Mesenchymal stem cell (in vitro differentiated cells and primary cell): ENCODE data around the gene MARK3. TPM values are rescaled to one million over a fixed set of nuclear protein-coding genes. Genes with fewer than 3 reads are reported as not detected.

Source experiments
- DNase-seq: peaks from one replicate; pipeline ENCODE4 v3.0.0-alpha.2; 2013
- H2AFZ ChIP-seq: one replicate; pipeline ENCODE4 v1.6.1; 2013; ENCODE audit warnings: low read depth, mild to moderate bottlenecking, control low read depth, inconsistent platforms, low read length, moderate library complexity
- H2AK5ac ChIP-seq: 2 replicates; pipeline ENCODE4 v1.6.1; 2013; ENCODE audit warnings: low read length, moderate library complexity, mild to moderate bottlenecking, inconsistent platforms; ENCODE audit not compliant: severe bottlenecking
- H2BK120ac ChIP-seq: one replicate; pipeline ENCODE4 v1.6.1; 2013; ENCODE audit warnings: low read depth, mild to moderate bottlenecking, inconsistent platforms, low read length, moderate library complexity
- H2BK12ac ChIP-seq, 2 experiments: one replicate each; pipeline ENCODE4 v1.6.1; 2013; ENCODE audit warnings: inconsistent platforms in 2 of 2, low read length in 2 of 2, mild to moderate bottlenecking in 2 of 2, moderate library complexity in 2 of 2, control low read depth in 1 of 2
- H2BK15ac ChIP-seq: one replicate; pipeline ENCODE4 v1.6.1; 2013; ENCODE audit warnings: mild to moderate bottlenecking, low read depth, inconsistent platforms; ENCODE audit not compliant: poor library complexity, severe bottlenecking
- H2BK5ac ChIP-seq: 2 replicates; pipeline ENCODE4 v1.6.1; 2013; ENCODE audit warnings: low read depth, mild to moderate bottlenecking, low read length, control low read depth, inconsistent platforms; ENCODE audit not compliant: poor library complexity, severe bottlenecking
- H3K14ac ChIP-seq, 2 experiments: one replicate each; pipeline ENCODE4 v1.6.1; 2013; ENCODE audit warnings: inconsistent platforms in 2 of 2, low read length in 2 of 2, control low read depth in 1 of 2, mild to moderate bottlenecking in 1 of 2, moderate library complexity in 1 of 2
- H3K18ac ChIP-seq, 2 experiments: one replicate each; pipeline ENCODE4 v1.6.1; 2013; ENCODE audit warnings: inconsistent platforms in 2 of 2, low read length in 2 of 2, control low read depth in 1 of 2, low read depth in 1 of 2, mild to moderate bottlenecking in 1 of 2
- H3K23ac ChIP-seq, 2 experiments: one replicate each; pipeline ENCODE4 v1.6.1; 2013; ENCODE audit warnings: inconsistent platforms in 2 of 2, low read length in 2 of 2, mild to moderate bottlenecking in 2 of 2, moderate library complexity in 2 of 2, control low read depth in 1 of 2
- H3K27ac ChIP-seq: 2 replicates; pipeline ENCODE4 v1.5.1; 2013; ENCODE audit warnings: mild to moderate bottlenecking, moderate library complexity, low read length, control low read depth, inconsistent platforms; ENCODE audit not compliant: poor library complexity, severe bottlenecking
- H3K27me3 ChIP-seq, 2 experiments: 2 replicates each; pipeline versions ENCODE4 v1.6.1 to v1.7.0; 2013; ENCODE audit warnings: low read length in 2 of 2, mild to moderate bottlenecking in 2 of 2, moderate library complexity in 2 of 2, control low read depth in 1 of 2, inconsistent platforms in 1 of 2; ENCODE audit not compliant: control insufficient read depth in 1 of 2, insufficient read depth in 1 of 2
- H3K36me3 ChIP-seq, 2 experiments: 2 replicates each; pipeline versions ENCODE4 v1.6.1 to v1.7.0; 2013; ENCODE audit warnings: low read length in 2 of 2, control low read depth in 1 of 2, inconsistent platforms in 1 of 2, low read depth in 1 of 2, mild to moderate bottlenecking in 1 of 2; ENCODE audit not compliant: insufficient read depth in 2 of 2, control insufficient read depth in 1 of 2
- H3K4ac ChIP-seq, 2 experiments: one replicate each; pipeline ENCODE4 v1.6.1; 2013; ENCODE audit warnings: inconsistent platforms in 2 of 2, low read length in 2 of 2, mild to moderate bottlenecking in 2 of 2, moderate library complexity in 2 of 2, control low read depth in 1 of 2, low read depth in 1 of 2
- H3K4me1 ChIP-seq: 2 replicates; pipeline ENCODE4 v1.6.1; 2013; ENCODE audit warnings: low read depth, low read length, control low read depth; ENCODE audit not compliant: control insufficient read depth, insufficient read depth
- H3K4me2 ChIP-seq: 2 replicates; pipeline ENCODE4 v1.6.1; 2013; ENCODE audit warnings: low read length, mild to moderate bottlenecking, inconsistent platforms; ENCODE audit not compliant: poor library complexity, severe bottlenecking
- H3K4me3 ChIP-seq, 2 experiments: 2 replicates each; pipeline versions ENCODE4 v1.5.1 to v1.7.0; 2013; ENCODE audit warnings: low read length in 2 of 2, mild to moderate bottlenecking in 2 of 2, control low read depth in 1 of 2, low read depth in 1 of 2; ENCODE audit not compliant: insufficient read depth in 1 of 2
- H3K79me1 ChIP-seq: replicated peaks from 2 replicates; pipeline ENCODE4 v1.6.1; 2013; ENCODE audit warnings: mild to moderate bottlenecking, control low read depth, low read length, inconsistent platforms; ENCODE audit not compliant: poor library complexity, severe bottlenecking
- H3K9ac ChIP-seq: 2 replicates; pipeline ENCODE4 v1.7.0; 2013; ENCODE audit warnings: mild to moderate bottlenecking, low read length, moderate library complexity
- H3K9me3 ChIP-seq: 2 replicates; pipeline ENCODE4 v1.7.0; 2013; ENCODE audit warnings: mild to moderate bottlenecking, low read length; ENCODE audit not compliant: control insufficient read depth
- H4K8ac ChIP-seq: one replicate; pipeline ENCODE4 v1.6.1; 2013; ENCODE audit warnings: inconsistent platforms, mild to moderate bottlenecking, low read length, moderate library complexity
- H4K91ac ChIP-seq: one replicate; pipeline ENCODE4 v1.6.1; 2013; ENCODE audit warnings: mild to moderate bottlenecking, low read length, inconsistent platforms
- WGBS: methylation state at CpG from one replicate; pipeline ENCODE4 v1.1.7; 2013; ENCODE audit warnings: mixed read lengths; 5-methylcytosine and 5-hydroxymethylcytosine counted together
- polyA plus RNA-seq, 2 experiments: library from polyadenylated mRNA; stranded (reverse); fragments of 200-250 nt; gene quantifications; one replicate each; pipeline ENCODE4 v1.2.3, GENCODE V29; 2013

MARK3 gene
- polyA plus RNA-seq (2013, experiment 1 of 2), result 51.9 TPM
- polyA plus RNA-seq (2013, experiment 2 of 2), result 50.3 TPM

DNA sequence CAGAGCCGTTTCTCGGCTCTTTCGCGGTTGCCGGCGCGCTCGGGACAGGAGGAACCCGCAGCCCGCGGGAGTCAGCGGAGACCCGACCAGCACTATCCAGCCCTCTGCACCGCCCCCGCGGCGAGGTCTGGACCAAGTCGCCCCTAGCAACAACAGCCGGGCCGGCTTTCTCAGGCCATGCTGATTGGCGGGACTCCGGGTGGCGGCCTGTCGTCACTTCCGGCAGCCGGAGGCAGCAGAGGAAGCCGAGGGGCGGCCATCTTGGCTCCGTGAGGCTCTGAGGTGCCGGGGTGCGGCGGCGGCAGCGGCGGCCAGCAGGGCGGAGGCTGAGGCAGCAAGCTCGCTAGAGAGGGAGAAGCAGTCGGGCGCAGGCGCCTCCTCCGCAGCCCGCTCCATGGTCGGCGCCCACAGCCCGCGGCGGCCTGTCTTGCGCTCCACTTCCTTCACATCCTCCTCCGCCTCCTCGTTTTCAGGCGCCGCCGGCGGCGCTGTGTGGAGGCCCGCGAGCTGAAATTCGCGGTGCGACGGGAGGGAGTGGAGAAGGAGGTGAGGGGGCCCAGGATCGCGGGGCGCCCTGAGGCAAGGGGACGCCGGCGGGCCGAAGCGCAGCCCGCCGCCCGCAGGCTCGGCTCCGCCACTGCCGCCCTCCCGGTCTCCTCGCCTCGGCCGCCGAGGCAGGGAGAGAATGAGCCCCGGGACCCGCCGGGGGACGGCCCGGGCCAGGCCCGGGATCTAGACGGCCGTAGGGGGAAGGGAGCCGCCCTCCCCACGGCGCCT, at the start of gene MARK3:
Gene MARK3, plus strand, starts transcription at position 264 of the 777 bp plus-strand sequence. CDS start 615 bp downstream, outside the sequence.
- WGBS, result under 1% methylated on average over 70 of the region's 91 CpGs
- H3K23ac ChIP-seq, result peak within 1 kb of the TSS; percentile 25 to 99
- DNase-seq, result peak; percentile 98

DNA sequence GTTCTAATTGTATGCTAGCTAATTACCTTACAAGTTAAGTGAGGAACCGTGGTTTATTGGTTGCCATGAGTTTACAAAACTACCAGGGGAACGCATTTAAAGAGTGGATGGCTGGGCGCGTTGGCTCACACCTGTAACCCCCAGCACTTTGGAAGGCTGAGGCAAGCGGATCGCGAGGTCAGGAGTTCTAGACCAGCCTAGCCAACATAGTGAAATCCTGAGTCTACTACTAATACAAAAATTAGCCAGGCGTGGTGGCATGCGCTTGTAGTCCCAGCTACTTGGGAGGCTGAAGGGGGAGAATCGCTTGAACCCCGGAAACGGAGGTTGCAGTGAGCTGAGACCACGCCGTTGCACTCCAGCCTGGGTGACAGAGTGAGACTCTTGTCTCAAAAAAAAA, 49.0 kb upstream of the MARK3 start:
- no peak overlapping the region for H2BK120ac ChIP-seq
- no peak overlapping the region for H2BK12ac ChIP-seq
- no peak overlapping the region for H3K4ac ChIP-seq
- H4K8ac ChIP-seq, result no peak overlapping the region
- peaks cover 6% of the 10 kb centered on the region for H3K4me1 ChIP-seq
- no peak overlapping the region for H3K14ac ChIP-seq
- no peak for DNase-seq
- H3K36me3 ChIP-seq, result peaks cover 23 to 60% of the 10 kb centered on the region in 2 experiments
- peak overlapping the region; percentile 100 for H3K9ac ChIP-seq
- H2AK5ac ChIP-seq, result no peak overlapping the region
- H3K27me3 ChIP-seq, result no peaks in the 10 kb centered on the region
- no peaks in the 10 kb centered on the region for H3K9me3 ChIP-seq
- no peak overlapping the region for H2BK15ac ChIP-seq
- 93% methylated on average over 14 of the region's 14 CpGs for whole genome bisulfite sequencing
- H3K23ac ChIP-seq, result no peak overlapping the region
- H3K79me1 ChIP-seq, result peaks cover 7% of the 10 kb centered on the region
- H3K4me3 ChIP-seq, result peak overlapping the region in 1 of 2 experiments; percentile 93
- H3K4me2 ChIP-seq, result peak overlapping the region; percentile 26
- H3K27ac ChIP-seq, result no peak overlapping the region
- H4K91ac ChIP-seq, result no peak overlapping the region
- H3K18ac ChIP-seq, result no peak overlapping the region
- no peak overlapping the region for H2AFZ ChIP-seq
- H2BK5ac ChIP-seq, result no peak overlapping the region

More for the DNA sequence above, at the start of gene MARK3:
- H2AFZ ChIP-seq, result peak within 1 kb of the TSS; percentile 79
- peak within 1 kb of the TSS; percentile 99 for H3K9ac ChIP-seq
- H3K14ac ChIP-seq, result peak within 1 kb of the TSS; percentile 60 to 99
- peak within 1 kb of the TSS; percentile 91 to 97 for H3K18ac ChIP-seq
- no peaks in the 10 kb centered on the region for H3K9me3 ChIP-seq
- H3K4me3 ChIP-seq, result peak within 1 kb of the TSS; percentile 82 to 100
- H2BK12ac ChIP-seq, result peak within 1 kb of the TSS in 1 of 2 experiments; percentile 89
- H3K27ac ChIP-seq, result peak within 1 kb of the TSS; percentile 81
- peak within 1 kb of the TSS; percentile 16 for H2BK15ac ChIP-seq
- H3K4me2 ChIP-seq, result peak within 1 kb of the TSS; percentile 93
- peaks cover 14% of the 10 kb centered on the region for H3K4me1 ChIP-seq
- H2BK5ac ChIP-seq, result peak within 1 kb of the TSS; percentile 71
- H3K79me1 ChIP-seq, result no peaks in the 10 kb centered on the region
- peak within 1 kb of the TSS; percentile 66 for H2BK120ac ChIP-seq
- peak within 1 kb of the TSS; percentile 86 for H4K8ac ChIP-seq
- peak within 1 kb of the TSS in 1 of 2 experiments; percentile 85 for H3K4ac ChIP-seq
- no peaks in the 10 kb centered on the region for H3K27me3 ChIP-seq
- H2AK5ac ChIP-seq, result no peak within 1 kb of the TSS
- H4K91ac ChIP-seq, result peak within 1 kb of the TSS; percentile 77
- H3K36me3 ChIP-seq, result no peaks in the 10 kb centered on the region

DNA sequence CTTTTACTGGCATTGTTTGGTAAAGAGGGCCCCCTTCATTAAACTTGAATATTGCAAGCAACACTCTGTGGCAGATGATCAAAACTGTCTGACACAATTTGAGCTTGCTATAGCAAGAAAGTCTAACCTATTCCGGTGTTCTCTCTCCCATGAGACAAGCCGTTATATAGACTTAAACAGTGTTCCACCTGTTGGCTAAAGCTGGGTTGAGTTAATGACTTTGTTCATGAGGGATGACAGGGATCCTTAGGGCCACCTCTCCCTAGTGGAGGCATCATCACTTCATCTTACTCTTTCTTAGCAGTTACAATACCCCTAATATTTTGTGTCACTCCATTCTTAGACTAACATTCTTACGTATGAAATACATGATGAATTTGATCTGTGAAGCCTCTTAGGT, 47.4 kb upstream of the MARK3 start:
- 100% methylated on average over 2 of the region's 3 CpGs for WGBS

GRCh38 chr14:103339561-103339960, 45.7 kb upstream of the MARK3 start:
- Histone ChIP-seq H2AFZ (no peak overlapping the region), H3K4ac (no peak overlapping the region), H3K4me2 (no peak overlapping the region), H4K8ac (no peak overlapping the region), H3K27me3 (no peaks in the 10 kb centered on the region), H3K4me1 (peaks cover 6% of the 10 kb centered on the region), H3K23ac (no peak overlapping the region), H2BK15ac (no peak overlapping the region), H2AK5ac (no peak overlapping the region), H2BK5ac (no peak overlapping the region), H3K18ac (no peak overlapping the region), H3K14ac (no peak overlapping the region), H2BK12ac (no peak overlapping the region), H2BK120ac (no peak overlapping the region), H4K91ac (no peak overlapping the region), H3K79me1 (peaks cover 7% of the 10 kb centered on the region), H3K36me3 (peaks cover 35 to 94% of the 10 kb centered on the region in 2 experiments), H3K4me3 (no peak overlapping the region), H3K27ac (no peak overlapping the region), H3K9ac (peak overlapping the region; percentile 52), H3K9me3 (no peaks in the 10 kb centered on the region)
- DNase-seq, result no peak
- 89% methylated on average over 6 of the region's 6 CpGs for WGBS

More for the DNA sequence above, 47.4 kb upstream of the MARK3 start:
- Histone ChIP-seq H2BK5ac (no peak overlapping the region), H3K18ac (no peak overlapping the region), H3K27me3 (no peaks in the 10 kb centered on the region), H3K14ac (no peak overlapping the region), H3K9ac (peak overlapping the region; percentile 52), H2AFZ (no peak overlapping the region), H3K27ac (no peak overlapping the region), H3K23ac (no peak overlapping the region), H3K4me1 (peaks cover 6% of the 10 kb centered on the region), H3K36me3 (peaks cover 26 to 76% of the 10 kb centered on the region in 2 experiments), H3K4ac (no peak overlapping the region), H3K79me1 (peaks cover 7% of the 10 kb centered on the region), H4K91ac (no peak overlapping the region), H4K8ac (no peak overlapping the region), H2BK120ac (no peak overlapping the region), H2BK12ac (no peak overlapping the region), H2BK15ac (no peak overlapping the region), H2AK5ac (no peak overlapping the region), H3K4me2 (no peak overlapping the region), H3K4me3 (no peak overlapping the region), H3K9me3 (no peaks in the 10 kb centered on the region)
- no peak for DNase-seq
